Hypothalamus (tissue), 51 donors: ENCODE measurements around the gene GGN.
A peak's percentile ranks its signal among the peaks of the same experiment; 100 is the strongest.
"Not testable (repeated sequence)": the region's sequence is repeated elsewhere in the genome, so short reads cannot be mapped to it uniquely, and the experiment has no call there.

ENCODE experiments used
- DNase-seq, 51 donors: peaks; one replicate each; lab custom pipeline; 2025; lab: John Stamatoyannopoulos, UW

Gene GGN

GRCh38 chr19:38367041-38367440 is 20.8 kb downstream of the GGN start:
- DNase-seq, result no peak

GRCh38 chr19:38362946-38363688 is 24.7 kb downstream of the GGN start:
- not testable (repeated sequence) for DNase-seq

GRCh38 chr19:38362076-38362945 is 25.5 kb downstream of the GGN start:
- DNase-seq, result peak in 11 of 51 donors; percentile 5 to 46 (median 31)

- peak in 41 of 51 donors; percentile 7 to 72 (median 32) for DNase-seq
These were observed 26.2 kb downstream of the GGN start for GRCh38 chr19:38361633-38362075.

GRCh38 chr19:38360839-38361631 is 26.8 kb downstream of the GGN start:
- no peak for DNase-seq

GRCh38 chr19:38360351-38360750 is 27.5 kb downstream of the GGN start:
- no peak for DNase-seq

- no peak for DNase-seq
These were observed 28.4 kb downstream of the GGN start for GRCh38 chr19:38359242-38360021.

GRCh38 chr19:38358071-38358470 is 29.8 kb downstream of the GGN start:
- no peak for DNase-seq

- DNase-seq, result no peak
These were observed 31.8 kb downstream of the GGN start for GRCh38 chr19:38355728-38356725.

- DNase-seq, result no peak
These were observed 35.2 kb downstream of the GGN start for GRCh38 chr19:38352611-38353010.

GRCh38 chr19:38351865-38352395 is 35.9 kb downstream of the GGN start:
- no peak for DNase-seq

GRCh38 chr19:38350883-38351282 is 37.0 kb downstream of the GGN start:
- DNase-seq, result no peak

- no peak for DNase-seq
These were observed 41.0 kb downstream of the GGN start for GRCh38 chr19:38346837-38347236.

- no peak for DNase-seq
These were observed 46.9 kb downstream of the GGN start for GRCh38 chr19:38340927-38341326.

GRCh38 chr19:38339011-38339410 is 48.8 kb downstream of the GGN start:
- DNase-seq, result not testable (repeated sequence)

- peak in 1 of 51 donors; percentile 21 for DNase-seq
These were observed 50.5 kb downstream of the GGN start for GRCh38 chr19:38337360-38337653.

- peak; percentile 28 to 96 (median 80) for DNase-seq
These were observed 51.0 kb downstream of the GGN start for GRCh38 chr19:38336638-38337359.
